ACC112 (cell line): ENCODE data around the gene GNL1.
"Not testable (repeated sequence)": the region's sequence is repeated elsewhere in the genome, so short reads cannot be mapped to it uniquely, and the experiment has no call there.

Experiments used
- H2AFZ ChIP-seq: fragments of 200-600 bp; sonication (generic); one replicate; pipeline ENCODE4 v1.6.0; 2017; ENCODE audit warnings: antibody characterized with exemption, low read length; ENCODE audit not compliant: unreplicated experiment
- H3K27ac ChIP-seq: fragments of 200-600 bp; sonication (generic); 2 replicates; pipeline ENCODE4 v1.5.1; 2014; ENCODE audit warnings: low read depth, mild to moderate bottlenecking, antibody characterized with exemption, low read length, moderate library complexity
- H3K27me3 ChIP-seq: fragments of 200-600 bp; sonication (generic); 2 replicates; pipeline ENCODE4 v1.6.1; 2014; ENCODE audit warnings: mild to moderate bottlenecking, antibody characterized with exemption, low read length, moderate library complexity, mixed read lengths; ENCODE audit not compliant: insufficient read depth
- H3K36me3 ChIP-seq: fragments of 200-600 bp; sonication (generic); 2 replicates; pipeline ENCODE4 v1.6.1; 2016; ENCODE audit warnings: mild to moderate bottlenecking, antibody characterized with exemption, low read length, moderate library complexity, mixed read lengths; ENCODE audit not compliant: insufficient read depth
- H3K4me1 ChIP-seq: fragments of 200-600 bp; sonication (generic); one replicate; pipeline ENCODE4 v1.6.1; 2016; ENCODE audit warnings: low read length, mixed read lengths; ENCODE audit not compliant: insufficient read depth, unreplicated experiment, control insufficient read depth
- H3K4me3 ChIP-seq: fragments of 200-600 bp; sonication (generic); 2 replicates; pipeline ENCODE4 v1.5.1; 2014; ENCODE audit warnings: mild to moderate bottlenecking, low read depth, low read length
- H3K79me2 ChIP-seq: fragments of 200-600 bp; sonication (generic); one replicate; pipeline ENCODE4 v1.6.0; 2016; ENCODE audit warnings: low read length; ENCODE audit not compliant: control insufficient read depth, unreplicated experiment, insufficient read depth

Gene GNL1

GRCh38 chr6:30511169-30511546 lies 45.1 kb downstream of the GNL1 start:
- H3K79me2 ChIP-seq, result no peaks in the 10 kb centered on the region
- H3K4me1 ChIP-seq, result peaks cover 8% of the 10 kb centered on the region
- no peak overlapping the region for H3K4me3 ChIP-seq
- no peak overlapping the region for H3K27ac ChIP-seq
- no peaks in the 10 kb centered on the region for H3K36me3 ChIP-seq
- no peak overlapping the region for H2AFZ ChIP-seq
- H3K27me3 ChIP-seq, result no peaks in the 10 kb centered on the region

- Histone ChIP-seq H3K4me3 (no peak overlapping the region), H3K27ac (no peak overlapping the region), H3K36me3 (no peaks in the 10 kb centered on the region), H3K4me1 (peaks cover 8% of the 10 kb centered on the region), H3K79me2 (no peaks in the 10 kb centered on the region), H2AFZ (no peak overlapping the region), H3K27me3 (no peaks in the 10 kb centered on the region)
These were observed 45.7 kb downstream of the GNL1 start for GRCh38 chr6:30510419-30511168.

GRCh38 chr6:30508890-30509736 lies 47.2 kb downstream of the GNL1 start:
- Histone ChIP-seq H3K4me3 (no peak overlapping the region), H3K27me3 (no peaks in the 10 kb centered on the region), H3K27ac (no peak overlapping the region), H2AFZ (peak overlapping the region; percentile 45), H3K36me3 (no peaks in the 10 kb centered on the region), H3K4me1 (peaks cover 8% of the 10 kb centered on the region), H3K79me2 (no peaks in the 10 kb centered on the region)

- no peaks in the 10 kb centered on the region for H3K79me2 ChIP-seq
- H3K4me3 ChIP-seq, result no peak overlapping the region
- no peak overlapping the region for H2AFZ ChIP-seq
- H3K4me1 ChIP-seq, result peaks cover 8% of the 10 kb centered on the region
- H3K27me3 ChIP-seq, result no peaks in the 10 kb centered on the region
- H3K27ac ChIP-seq, result no peak overlapping the region
- no peaks in the 10 kb centered on the region for H3K36me3 ChIP-seq
These were observed 48.2 kb downstream of the GNL1 start for GRCh38 chr6:30507849-30508827.

GRCh38 chr6:30500421-30501355 lies 55.6 kb downstream of the GNL1 start:
- H2AFZ ChIP-seq, result peak overlapping the region; percentile 45
- H3K27me3 ChIP-seq, result no peaks in the 10 kb centered on the region
- H3K27ac ChIP-seq, result no peak overlapping the region
- peak overlapping the region; percentile 33; the same call in 1 of the 2 replicates for H3K4me3 ChIP-seq
- H3K36me3 ChIP-seq, result no peaks in the 10 kb centered on the region
- H3K4me1 ChIP-seq, result peaks cover 20% of the 10 kb centered on the region
- H3K79me2 ChIP-seq, result no peaks in the 10 kb centered on the region

GRCh38 chr6:30498705-30499104 lies 57.6 kb downstream of the GNL1 start:
- not testable (repeated sequence) for H3K27me3 ChIP-seq, H3K4me3 ChIP-seq, H3K79me2 ChIP-seq, H2AFZ ChIP-seq, H3K36me3 ChIP-seq, H3K27ac ChIP-seq
- peaks cover 20% of the 10 kb centered on the region for H3K4me1 ChIP-seq

- H3K36me3 ChIP-seq, result peaks cover 15% of the 10 kb centered on the region; the same call in 1 of the 2 replicates
- no peak overlapping the region for H3K4me3 ChIP-seq
- peaks cover 20% of the 10 kb centered on the region for H3K4me1 ChIP-seq
- no peak overlapping the region for H3K27ac ChIP-seq
- H3K79me2 ChIP-seq, result peaks cover under 1% of the 10 kb centered on the region
- H3K27me3 ChIP-seq, result no peaks in the 10 kb centered on the region
- H2AFZ ChIP-seq, result no peak overlapping the region
These were observed 58.6 kb downstream of the GNL1 start for GRCh38 chr6:30497714-30498113.

- not testable (repeated sequence) for H2AFZ ChIP-seq, H3K27ac ChIP-seq, H3K27me3 ChIP-seq
These were observed 59.1 kb downstream of the GNL1 start for GRCh38 chr6:30497261-30497599.

GRCh38 chr6:30495993-30496392 lies 60.3 kb downstream of the GNL1 start:
- Histone ChIP-seq H3K27me3 (no peaks in the 10 kb centered on the region), H3K4me1 (peaks cover 29% of the 10 kb centered on the region), H2AFZ (peak overlapping the region; percentile 28), H3K27ac (peak overlapping the region; percentile 68), H3K4me3 (no peak overlapping the region), H3K79me2 (peaks cover 17% of the 10 kb centered on the region), H3K36me3 (peaks cover 30% of the 10 kb centered on the region; the same call in 1 of the 2 replicates)

More at GRCh38 chr6:30497261-30497599, 59.1 kb downstream of the GNL1 start:
- not testable (repeated sequence) for H3K79me2 ChIP-seq, H3K4me3 ChIP-seq
- Histone ChIP-seq H3K4me1 (peaks cover 22% of the 10 kb centered on the region), H3K36me3 (peaks cover 20% of the 10 kb centered on the region; the same call in 1 of the 2 replicates)
